Mucosa of stomach (tissue), 1 donor: ENCODE results near the gene ERC2.

ENCODE experiments used
- H3K27me3 ChIP-seq: one replicate; pipeline ENCODE4 v1.7.0; 2013; ENCODE audit warnings: mild to moderate bottlenecking, low read length; ENCODE audit not compliant: control insufficient read depth, insufficient read depth
- H3K36me3 ChIP-seq: one replicate; pipeline ENCODE4 v1.7.0; 2013; ENCODE audit warnings: low read length; ENCODE audit not compliant: control insufficient read depth, insufficient read depth
- H3K4me1 ChIP-seq: one replicate; pipeline ENCODE4 v1.7.0; 2013; ENCODE audit warnings: mild to moderate bottlenecking, low read length; ENCODE audit not compliant: control insufficient read depth, insufficient read depth
- H3K4me3 ChIP-seq: one replicate; pipeline ENCODE4 v1.7.0; 2013; ENCODE audit warnings: low read length
- H3K9ac ChIP-seq: one replicate; pipeline ENCODE4 v1.7.0; 2013; ENCODE audit warnings: mild to moderate bottlenecking, low read length, moderate library complexity
- H3K9me3 ChIP-seq: one replicate; pipeline ENCODE4 v1.7.0; 2013; ENCODE audit warnings: mild to moderate bottlenecking, low read length, moderate library complexity; ENCODE audit not compliant: control insufficient read depth
- donor health status: Pancreatic carcinoma.

Gene ERC2

GRCh38 chr3:55636300-55637195, 831.7 kb downstream of the ERC2 start:
- peaks cover 25% of the 10 kb centered on the region for H3K4me1 ChIP-seq
- no peaks in the 10 kb centered on the region for H3K36me3 ChIP-seq
- H3K9me3 ChIP-seq = no peaks in the 10 kb centered on the region
- no peak overlapping the region for H3K9ac ChIP-seq
- H3K27me3 ChIP-seq = no peaks in the 10 kb centered on the region
- no peak overlapping the region for H3K4me3 ChIP-seq

GRCh38 chr3:55634345-55634744, 833.9 kb downstream of the ERC2 start:
- Histone ChIP-seq H3K4me1 (peaks cover 30% of the 10 kb centered on the region), H3K9ac (no peak overlapping the region), H3K27me3 (no peaks in the 10 kb centered on the region), H3K36me3 (no peaks in the 10 kb centered on the region), H3K9me3 (no peaks in the 10 kb centered on the region), H3K4me3 (no peak overlapping the region)

DNA sequence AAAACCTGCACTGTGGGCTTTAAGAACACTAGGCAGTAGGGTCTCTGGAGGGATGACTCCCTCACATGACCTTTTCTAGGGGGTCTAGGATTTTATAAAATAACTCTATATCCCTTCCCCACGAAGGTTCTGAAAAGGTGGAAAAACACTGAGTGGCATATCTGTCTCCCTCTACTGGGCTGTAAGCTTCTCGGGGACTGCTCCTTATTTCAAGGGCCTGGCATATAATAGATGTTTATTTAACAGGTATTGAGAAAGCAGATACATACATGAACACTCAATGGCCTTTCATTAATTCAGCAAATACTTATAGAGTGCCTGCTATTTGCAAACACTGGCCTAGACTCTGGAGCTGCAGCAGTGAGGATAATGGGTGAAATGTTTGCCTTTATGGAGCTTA, 834.9 kb downstream of the ERC2 start:
- Histone ChIP-seq H3K4me3 (no peak overlapping the region), H3K9me3 (no peaks in the 10 kb centered on the region), H3K36me3 (no peaks in the 10 kb centered on the region), H3K27me3 (no peaks in the 10 kb centered on the region), H3K4me1 (peaks cover 29% of the 10 kb centered on the region), H3K9ac (no peak overlapping the region)

GRCh38 chr3:55631766-55632331, 836.4 kb downstream of the ERC2 start:
- Histone ChIP-seq H3K4me3 (no peak overlapping the region), H3K36me3 (no peaks in the 10 kb centered on the region), H3K9me3 (no peaks in the 10 kb centered on the region), H3K27me3 (no peaks in the 10 kb centered on the region), H3K9ac (no peak overlapping the region), H3K4me1 (peaks cover 24% of the 10 kb centered on the region)

DNA sequence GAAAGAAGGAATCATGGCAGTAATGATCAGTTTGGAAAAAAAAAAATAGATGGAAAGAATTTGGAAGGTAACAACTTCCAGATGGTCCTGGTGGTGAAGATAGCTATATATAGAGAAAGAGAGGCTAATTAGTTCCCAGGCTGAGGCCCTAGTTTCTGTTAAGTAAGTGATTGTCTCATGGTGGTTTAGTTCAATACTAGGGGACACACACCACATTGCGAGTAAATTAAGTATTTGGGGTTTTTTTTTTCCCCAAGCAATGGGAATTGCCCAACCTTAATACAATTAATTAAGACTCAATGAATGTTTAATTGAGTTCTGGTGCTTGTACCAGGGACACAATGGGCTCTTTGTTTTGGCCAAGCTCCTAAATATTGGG, 837.4 kb downstream of the ERC2 start:
- Histone ChIP-seq H3K36me3 (no peaks in the 10 kb centered on the region), H3K4me3 (no peak overlapping the region), H3K9ac (no peak overlapping the region), H3K4me1 (peaks cover 19% of the 10 kb centered on the region), H3K27me3 (no peaks in the 10 kb centered on the region), H3K9me3 (no peaks in the 10 kb centered on the region)

DNA sequence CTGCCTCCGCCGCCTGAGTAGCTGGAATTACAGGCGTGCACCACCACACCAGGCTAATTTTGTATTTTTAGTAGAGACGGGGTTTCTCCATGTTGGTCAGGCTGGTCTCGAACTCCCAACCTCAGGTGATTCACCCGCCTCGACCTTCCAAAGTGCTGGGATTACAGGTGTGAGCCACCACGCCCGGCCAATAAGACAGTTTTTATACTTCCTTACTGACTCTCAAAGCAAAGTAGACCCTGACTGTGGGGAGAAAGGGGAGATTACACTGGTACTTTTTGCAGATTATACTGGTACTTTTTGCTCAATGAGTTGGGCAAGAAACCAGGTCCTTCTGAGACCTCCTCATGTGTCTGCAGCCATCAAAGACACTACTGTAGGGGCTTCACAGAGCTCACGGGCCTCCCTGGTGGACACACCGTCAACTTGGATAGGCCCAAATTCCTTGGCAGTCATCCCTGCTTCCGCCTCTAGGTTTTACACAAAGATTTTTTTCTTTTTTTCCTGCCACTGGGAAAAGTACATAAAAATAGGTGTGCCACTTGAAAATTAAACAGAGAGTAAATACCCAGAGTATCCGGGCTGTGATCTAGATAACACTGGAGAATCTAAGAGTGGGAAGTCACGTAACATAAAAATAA, 837.9 kb downstream of the ERC2 start:
- Histone ChIP-seq H3K36me3 (no peaks in the 10 kb centered on the region), H3K9ac (no peak overlapping the region), H3K9me3 (no peaks in the 10 kb centered on the region), H3K4me3 (no peak overlapping the region), H3K27me3 (no peaks in the 10 kb centered on the region), H3K4me1 (peaks cover 19% of the 10 kb centered on the region)

DNA sequence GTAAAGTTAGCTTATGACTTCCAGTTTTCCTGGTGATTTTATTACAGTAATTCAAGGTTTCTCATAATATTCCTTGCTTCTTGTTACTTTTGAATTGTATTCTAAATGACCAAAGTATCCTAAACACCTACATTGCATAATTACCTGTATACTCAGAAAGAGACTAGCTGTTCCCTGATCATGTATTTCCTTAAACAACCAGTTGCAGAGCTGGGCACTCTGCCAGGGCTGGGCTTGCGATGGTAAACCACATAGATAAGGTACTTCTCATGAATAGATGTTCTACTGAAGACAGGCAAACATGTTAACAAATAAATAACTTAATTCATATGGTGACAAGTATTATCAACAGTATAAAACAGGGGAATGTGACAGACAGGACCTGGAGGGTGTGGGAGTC, 838.8 kb downstream of the ERC2 start:
- H3K4me1 ChIP-seq = peaks cover 19% of the 10 kb centered on the region
- H3K36me3 ChIP-seq = no peaks in the 10 kb centered on the region
- no peaks in the 10 kb centered on the region for H3K9me3 ChIP-seq
- H3K27me3 ChIP-seq = no peaks in the 10 kb centered on the region
- no peak overlapping the region for H3K9ac ChIP-seq
- no peak overlapping the region for H3K4me3 ChIP-seq

DNA sequence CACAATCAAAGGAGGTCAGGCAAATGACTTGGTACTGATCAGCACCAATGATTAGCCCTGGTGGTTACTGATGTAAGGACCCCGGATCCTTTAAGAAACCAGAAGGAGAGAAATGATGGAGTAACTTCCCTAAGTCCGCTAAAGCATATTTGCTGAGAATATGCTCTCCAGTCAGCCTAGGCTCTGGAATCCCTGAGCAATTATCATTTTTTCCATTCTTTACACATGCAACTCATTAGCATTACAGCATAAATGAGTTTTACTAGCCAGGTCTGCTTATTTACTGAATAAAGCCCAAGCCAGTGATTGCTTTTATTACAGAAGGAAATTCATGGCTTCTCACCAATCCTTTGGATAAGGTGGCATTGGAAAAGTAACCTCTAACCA, 842.0 kb downstream of the ERC2 start:
- no peaks in the 10 kb centered on the region for H3K27me3 ChIP-seq
- no peaks in the 10 kb centered on the region for H3K9me3 ChIP-seq
- H3K9ac ChIP-seq = no peak overlapping the region
- no peaks in the 10 kb centered on the region for H3K36me3 ChIP-seq
- H3K4me1 ChIP-seq = peaks cover 19% of the 10 kb centered on the region
- H3K4me3 ChIP-seq = no peak overlapping the region

DNA sequence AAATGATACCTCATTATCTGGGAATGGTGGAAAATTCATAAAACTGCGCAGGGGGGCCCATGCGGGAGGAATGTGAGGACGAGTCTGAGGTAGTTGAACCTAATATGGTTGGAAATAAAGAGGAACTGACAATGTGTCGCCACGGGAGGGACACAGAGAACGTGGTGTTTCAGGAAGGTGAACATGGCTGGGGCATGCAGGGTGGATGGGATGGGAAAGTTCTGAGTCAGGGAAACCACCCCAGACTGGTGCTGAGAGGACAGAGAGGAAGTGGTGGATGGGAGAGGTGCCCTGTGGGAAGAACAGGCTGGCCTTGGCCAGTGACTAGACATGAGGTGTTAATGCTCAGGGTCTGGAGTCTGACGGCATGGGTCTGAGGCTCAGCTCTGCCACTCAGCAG, 844.0 kb downstream of the ERC2 start:
- Histone ChIP-seq H3K4me1 (peaks cover 2% of the 10 kb centered on the region), H3K36me3 (no peaks in the 10 kb centered on the region), H3K27me3 (no peaks in the 10 kb centered on the region), H3K9ac (no peak overlapping the region), H3K4me3 (no peak overlapping the region), H3K9me3 (no peaks in the 10 kb centered on the region)

DNA sequence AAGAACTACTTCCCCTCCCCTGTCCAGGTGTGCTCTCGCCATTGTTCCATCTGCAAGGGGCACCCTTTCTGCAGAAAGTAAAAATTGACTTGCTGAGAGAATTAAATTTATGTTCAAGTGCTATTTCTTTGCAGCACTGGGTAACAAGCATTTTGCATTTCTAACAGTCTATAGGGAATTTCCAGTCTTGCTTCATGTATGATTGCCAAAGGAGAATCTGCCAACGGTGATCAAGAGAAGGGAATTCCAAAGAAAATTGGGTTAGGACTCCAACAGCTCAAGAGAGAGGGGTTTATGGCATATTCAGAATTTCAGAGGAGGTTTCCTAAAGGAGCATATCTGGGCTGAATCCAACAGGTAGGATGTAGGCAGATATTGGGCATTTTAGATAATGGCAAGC, 844.5 kb downstream of the ERC2 start:
- Histone ChIP-seq H3K9me3 (no peaks in the 10 kb centered on the region), H3K27me3 (no peaks in the 10 kb centered on the region), H3K4me3 (no peak overlapping the region), H3K4me1 (no peaks in the 10 kb centered on the region), H3K9ac (no peak overlapping the region), H3K36me3 (no peaks in the 10 kb centered on the region)

GRCh38 chr3:55622733-55623132, 845.5 kb downstream of the ERC2 start:
- Histone ChIP-seq H3K9me3 (no peaks in the 10 kb centered on the region), H3K9ac (no peak overlapping the region), H3K4me1 (no peaks in the 10 kb centered on the region), H3K4me3 (no peak overlapping the region), H3K36me3 (no peaks in the 10 kb centered on the region), H3K27me3 (no peaks in the 10 kb centered on the region)

GRCh38 chr3:55622116-55622515, 846.2 kb downstream of the ERC2 start:
- Histone ChIP-seq H3K36me3 (no peaks in the 10 kb centered on the region), H3K4me3 (no peak overlapping the region), H3K27me3 (no peaks in the 10 kb centered on the region), H3K4me1 (no peaks in the 10 kb centered on the region), H3K9ac (no peak overlapping the region), H3K9me3 (no peaks in the 10 kb centered on the region)
